ENCODE data around the gene TSPAN19. TPM values are rescaled to one million over a fixed set of nuclear protein-coding genes. Genes with fewer than 3 reads are reported as not detected.

TSPAN19 gene
- total RNA-seq, 4 donors from 2014 or later = 2.7 TPM; not detected in 3

DNA sequence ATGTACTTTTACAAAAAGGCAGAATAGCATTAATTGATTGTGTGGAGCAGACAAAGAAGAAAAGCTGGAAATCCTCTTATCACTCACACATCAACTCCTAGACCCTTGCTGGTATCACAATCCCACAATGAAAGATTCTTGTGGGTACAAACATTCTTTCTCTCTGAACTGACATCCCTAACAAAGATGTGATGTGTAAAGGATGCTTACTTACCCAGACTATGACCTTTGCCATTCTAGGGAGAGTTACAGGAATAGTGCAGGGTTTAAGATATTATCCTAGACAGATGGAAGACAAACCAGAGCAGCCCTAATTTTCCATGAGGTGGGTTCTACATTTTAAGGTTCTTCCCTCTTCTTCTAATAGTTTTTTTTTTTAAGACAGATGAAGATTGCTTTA, 63.1 kb downstream of the TSPAN19 start:
- TF ChIP-seq, protein P1, sequence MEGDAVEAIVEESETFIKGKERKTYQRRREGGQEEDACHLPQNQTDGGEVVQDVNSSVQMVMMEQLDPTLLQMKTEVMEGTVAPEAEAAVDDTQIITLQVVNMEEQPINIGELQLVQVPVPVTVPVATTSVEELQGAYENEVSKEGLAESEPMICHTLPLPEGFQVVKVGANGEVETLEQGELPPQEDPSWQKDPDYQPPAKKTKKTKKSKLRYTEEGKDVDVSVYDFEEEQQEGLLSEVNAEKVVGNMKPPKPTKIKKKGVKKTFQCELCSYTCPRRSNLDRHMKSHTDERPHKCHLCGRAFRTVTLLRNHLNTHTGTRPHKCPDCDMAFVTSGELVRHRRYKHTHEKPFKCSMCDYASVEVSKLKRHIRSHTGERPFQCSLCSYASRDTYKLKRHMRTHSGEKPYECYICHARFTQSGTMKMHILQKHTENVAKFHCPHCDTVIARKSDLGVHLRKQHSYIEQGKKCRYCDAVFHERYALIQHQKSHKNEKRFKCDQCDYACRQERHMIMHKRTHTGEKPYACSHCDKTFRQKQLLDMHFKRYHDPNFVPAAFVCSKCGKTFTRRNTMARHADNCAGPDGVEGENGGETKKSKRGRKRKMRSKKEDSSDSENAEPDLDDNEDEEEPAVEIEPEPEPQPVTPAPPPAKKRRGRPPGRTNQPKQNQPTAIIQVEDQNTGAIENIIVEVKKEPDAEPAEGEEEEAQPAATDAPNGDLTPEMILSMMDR (IDR thresholded peaks at IDR 0.05) = no peak
- DNase-seq (ENCODE audit: low spot score) (no peak), ATAC-seq (ENCODE audit: low FRiP score) (no peak)

DNA sequence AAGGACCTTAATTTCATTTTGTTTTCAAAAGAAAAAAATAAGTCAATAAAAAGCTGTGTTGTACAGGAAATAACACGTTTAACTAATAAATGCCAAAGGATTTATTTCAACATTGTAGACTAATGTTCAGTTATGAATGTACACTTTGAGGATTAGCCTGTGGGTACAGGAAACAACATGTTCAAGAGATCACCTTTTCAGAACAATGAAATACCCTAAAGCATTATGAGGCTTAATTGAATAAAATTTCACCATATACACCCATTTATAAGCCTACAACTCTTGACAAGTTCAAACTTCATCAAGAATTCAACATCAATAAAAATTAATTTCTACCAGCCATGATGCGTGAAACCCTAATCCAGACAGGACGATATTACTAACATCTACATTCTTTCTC, 66.9 kb downstream of the TSPAN19 start:
- ATAC-seq (ENCODE audit: low FRiP score) (no peak), DNase-seq (ENCODE audit: low spot score) (no peak)
- TF ChIP-seq, protein P1 (IDR thresholded peaks at IDR 0.05) = no peak

Other genes with a start within 250 kb of the TSPAN19 start
- under 1 TPM in 1 of 4 donors, not detected in 3; 0.95 TPM for gene SLC6A15, start 123.5 kb downstream of the TSPAN19 start, total RNA-seq
- gene LRRIQ1, start 74 bp upstream of the TSPAN19 start, total RNA-seq = 1 to 10 TPM in 1 of 4 donors, under 1 TPM in 1, not detected in 2; 0.13 to 1.4 TPM
- gene ALX1, start 243.9 kb upstream of the TSPAN19 start, total RNA-seq = not detected

All from omental fat pad (tissue), 4 donors.